SK-N-SH (cell line): ENCODE measurements around the gene GPAT3. TPM values are rescaled to one million over a fixed set of nuclear protein-coding genes. Genes with fewer than 3 reads are reported as not detected.

Experiments used
- CTCF ChIA-PET: fragments of 300-600, 350-600 bp; formaldehyde crosslinking; extraction: SDS; loops from one replicate; lab custom pipeline; 2021; lab: Yijun Ruan, JAX
- POLR2A ChIA-PET: fragments of 350-600 bp; sonication (Branson Sonifier 250); formaldehyde crosslinking; extraction: SDS; loops from one replicate; lab custom pipeline; 2020; ENCODE audit warnings: antibody characterized with exemption, inconsistent platforms; lab: Yijun Ruan, JAX
- DNase-seq: peaks from one replicate; pipeline ENCODE4 v3.0.0; 2012
- H2AFZ ChIP-seq: fragments of 200-600 bp; sonication (generic); 2 replicates; pipeline ENCODE4 v1.8.1; 2016; ENCODE audit warnings: antibody characterized with exemption, mild to moderate bottlenecking, low read depth
- H3F3A ChIP-seq: fragments of 200-600 bp; sonication (generic); replicated peaks from 2 replicates; pipeline ENCODE3; 2016; ENCODE audit warnings: antibody characterized with exemption, mild to moderate bottlenecking; ENCODE audit not compliant: insufficient read depth
- H3K27ac ChIP-seq, 2 experiments: fragments of 200-500 bp in 1 of 2; fragments of 200-600 bp in 1 of 2; sonication (Bioruptor generic) in 1 of 2; sonication (generic), shearing (Covaris generic) in 1 of 2; 2 replicates each; pipeline versions ENCODE4 v1.5.1 to v1.6.1; 2014 to 2016; ENCODE audit warnings: low read depth in 2 of 2, inconsistent platforms in 1 of 2, low read length in 1 of 2, mild to moderate bottlenecking in 1 of 2, mixed read lengths in 1 of 2
- H3K27me3 ChIP-seq: fragments of 200-600 bp; sonication (generic), shearing (Covaris generic); 2 replicates; pipeline ENCODE4 v1.6.1; 2016; ENCODE audit warnings: mixed run types; ENCODE audit not compliant: insufficient read depth
- H3K36me3 ChIP-seq, 2 experiments: fragments of 200-500 bp in 1 of 2; fragments of 200-600 bp in 1 of 2; sonication (Bioruptor generic) in 1 of 2; sonication (generic) in 1 of 2; replicated peaks in 1 of 2; 2 replicates each; pipeline versions ENCODE3 to v1.5.1; 2014 to 2016; ENCODE audit warnings: low read length in 1 of 2, mild to moderate bottlenecking in 1 of 2; ENCODE audit not compliant: insufficient read depth in 2 of 2, control insufficient read depth in 1 of 2
- H3K4me1 ChIP-seq, 2 experiments: fragments of 200-500 bp in 1 of 2; fragments of 200-600 bp in 1 of 2; sonication (Bioruptor generic) in 1 of 2; sonication (generic), shearing (Covaris generic) in 1 of 2; 2 replicates each; pipeline versions ENCODE4 v1.5.1 to v1.6.1; 2014 to 2016; ENCODE audit warnings: low read depth in 1 of 2, low read length in 1 of 2, mixed run types in 1 of 2; ENCODE audit not compliant: insufficient read depth in 2 of 2, control insufficient read depth in 1 of 2
- H3K4me2 ChIP-seq: fragments of 200-600 bp; sonication (generic), shearing (Covaris generic); 2 replicates; pipeline ENCODE4 v1.6.1; 2017; ENCODE audit warnings: mixed run types
- H3K4me3 ChIP-seq, 2 experiments: fragments of 200-500 bp in 1 of 2; fragments of 200-600 bp in 1 of 2; sonication (Bioruptor generic) in 1 of 2; sonication (generic), shearing (Covaris generic) in 1 of 2; 2 replicates each; pipeline versions ENCODE4 v1.5.1 to v1.8.1; 2014 to 2016; ENCODE audit warnings: low read depth in 2 of 2, inconsistent platforms in 1 of 2, low read length in 1 of 2, mild to moderate bottlenecking in 1 of 2, mixed read lengths in 1 of 2, moderate library complexity in 1 of 2
- H3K79me2 ChIP-seq: fragments of 200-600 bp; sonication (generic); 2 replicates; pipeline ENCODE4 v1.8.1; 2017; ENCODE audit warnings: mild to moderate bottlenecking; ENCODE audit not compliant: insufficient read depth
- H3K9ac ChIP-seq: fragments of 200-600 bp; sonication (generic); 2 replicates; pipeline ENCODE4 v1.6.1; 2017; ENCODE audit warnings: mixed run types
- H3K9me2 ChIP-seq: fragments of 200-600 bp; sonication (generic); 2 replicates; pipeline ENCODE4 v1.6.1; 2017; ENCODE audit warnings: mixed run types
- H3K9me3 ChIP-seq: fragments of 200-600 bp; sonication (generic); 2 replicates; pipeline ENCODE4 v1.6.1; 2017; ENCODE audit warnings: mixed run types, mild to moderate bottlenecking, moderate library complexity
- H4K20me1 ChIP-seq: fragments of 200-600 bp; sonication (generic); 2 replicates; pipeline ENCODE4 v1.6.1; 2017; ENCODE audit warnings: mild to moderate bottlenecking, mixed run types; ENCODE audit not compliant: insufficient read depth
- CHD2 ChIP-seq: fragments of 150-350 bp; IDR thresholded peaks from 2 replicates; pipeline ENCODE4 v1.6.1; 2018; ENCODE audit warnings: low read length; ENCODE audit not compliant: partially characterized antibody
- CTCF ChIP-seq: fragments of 200-600 bp; sonication (generic); IDR thresholded peaks from 2 replicates; pipeline ENCODE4 v1.6.1; 2017; ENCODE audit warnings: antibody characterized with exemption, mild to moderate bottlenecking, moderate library complexity
- ELF1 ChIP-seq: IDR thresholded peaks from 2 replicates; pipeline ENCODE4 v1.4.0; 2012
- EZH2phosphoT487 ChIP-seq: fragments of 200-600 bp; sonication (generic); IDR thresholded peaks from 2 replicates; pipeline ENCODE4 v1.6.1; 2017; ENCODE audit warnings: low read depth, mixed run types, mild to moderate bottlenecking, antibody characterized with exemption, moderate library complexity, borderline replicate concordance
- FOXJ3 ChIP-seq: sonication (generic); formaldehyde crosslinking; IDR thresholded peaks from 2 replicates; pipeline ENCODE4 v1.5.1; 2020; ENCODE audit warnings: mild to moderate bottlenecking, missing genetic modification reagents
- MEF2A ChIP-seq: IDR thresholded peaks from 2 replicates; pipeline ENCODE4 v1.4.0; 2012; ENCODE audit warnings: low read depth, borderline replicate concordance
- MXI1 ChIP-seq: IDR thresholded peaks from 2 replicates; pipeline ENCODE4 v1.6.1; 2012; ENCODE audit warnings: mild to moderate bottlenecking, low read depth, low read length, improper control_type of control experiment
- NRF1 ChIP-seq: IDR thresholded peaks from 2 replicates; pipeline ENCODE4 v1.6.1; 2012; ENCODE audit warnings: low read depth, mild to moderate bottlenecking, low read length
- PBX3 ChIP-seq: IDR thresholded peaks from 2 replicates; pipeline ENCODE4; 2012
- RAD21 ChIP-seq: IDR thresholded peaks from 2 replicates; pipeline ENCODE4 v1.6.1; 2012; ENCODE audit warnings: mild to moderate bottlenecking, low read length
- SIN3A ChIP-seq: IDR thresholded peaks from 2 replicates; pipeline ENCODE4 v1.6.1; 2012; ENCODE audit warnings: low read depth, mild to moderate bottlenecking, low read length, moderate library complexity, borderline replicate concordance
- TAF1 ChIP-seq: IDR thresholded peaks from 2 replicates; pipeline ENCODE4 v1.6.1; 2012; ENCODE audit warnings: low read depth, mild to moderate bottlenecking, low read length, moderate library complexity, borderline replicate concordance
- TCF12 ChIP-seq: IDR thresholded peaks from 2 replicates; pipeline ENCODE4 v1.4.0; 2012
- TEAD4 ChIP-seq: IDR thresholded peaks from 2 replicates; pipeline ENCODE4 v1.4.0; 2012; ENCODE audit warnings: mild to moderate bottlenecking, borderline replicate concordance; ENCODE audit not compliant: insufficient read depth
- YY1 ChIP-seq: IDR thresholded peaks from 2 replicates; pipeline ENCODE4 v1.4.0; 2012; ENCODE audit warnings: low read depth, mild to moderate bottlenecking
- ZBTB33 ChIP-seq: IDR thresholded peaks from 2 replicates; pipeline ENCODE4 v1.4.0; 2012; ENCODE audit warnings: low read depth, borderline replicate concordance
- WGBS: methylation state at CpG from one replicate; pipeline ENCODE4 v1.1.6; 2017; ENCODE audit warnings: low lambda C conversion rate; 5-methylcytosine and 5-hydroxymethylcytosine counted together
- polyA plus RNA-seq, 3 experiments: library from polyadenylated mRNA; depleted of rRNA; stranded (reverse); fragments of >200 nt; gene quantifications; 2 replicates each; pipeline ENCODE4 v1.2.3, GENCODE V29; 2012

The GPAT3 gene
- polyA plus RNA-seq, 1 of the 3 experiments (the other 2 are of a cell fraction) = 0.02 TPM

- no peak overlapping the region for H3K9ac ChIP-seq
- WGBS = 100% methylated on average over 1 of the region's 1 CpG
- no peaks in the 10 kb centered on the region for H3F3A ChIP-seq
- H2AFZ ChIP-seq = no peak overlapping the region
- no peaks in the 10 kb centered on the region for H3K9me2 ChIP-seq
- H3K27me3 ChIP-seq = peaks cover 5% of the 10 kb centered on the region; the same call in 1 of the 2 replicates
- no peaks in the 10 kb centered on the region for H3K36me3 ChIP-seq
- CTCF ChIA-PET = no interaction called here
- H3K27ac ChIP-seq = no peak overlapping the region
- POLR2A ChIA-PET = no interaction called here
- no peaks in the 10 kb centered on the region for H3K9me3 ChIP-seq
- DNase-seq = no peak
- no peaks in the 10 kb centered on the region for H3K79me2 ChIP-seq
- no peaks in the 10 kb centered on the region for H3K4me1 ChIP-seq
- H3K4me2 ChIP-seq = no peak overlapping the region
- H4K20me1 ChIP-seq = no peaks in the 10 kb centered on the region
- no peak overlapping the region for H3K4me3 ChIP-seq
- no peak for TF ChIP-seq SIN3A
- no peak for TF ChIP-seq ZBTB33
- no peak for TF ChIP-seq CHD2
- no peak for TF ChIP-seq MEF2A
- no peak for TF ChIP-seq CTCF
- no peak for TF ChIP-seq EZH2phosphoT487
- TF ChIP-seq YY1 = no peak
- TF ChIP-seq NRF1 = no peak
- TF ChIP-seq MXI1 = no peak
- no peak for TF ChIP-seq RAD21
- no peak for TF ChIP-seq TEAD4
Measured at GRCh38 chr4:83556816-83557215, 20.9 kb downstream of the GPAT3 start.

GRCh38 chr4:83558059-83558653, 22.2 kb downstream of the GPAT3 start:
- H3K27ac ChIP-seq = no peak overlapping the region
- H3K4me2 ChIP-seq = no peak overlapping the region
- no peaks in the 10 kb centered on the region for H4K20me1 ChIP-seq
- DNase-seq = no peak
- no peak for TF ChIP-seq TAF1
- no peak for TF ChIP-seq FOXJ3 (CRISPR knock-in tag)
- no peak for TF ChIP-seq PBX3
- no peak for TF ChIP-seq ELF1
- no peak for TF ChIP-seq CTCF
- no peak for TF ChIP-seq TCF12
- TF ChIP-seq RAD21 = no peak
- H3K9me3 ChIP-seq = no peaks in the 10 kb centered on the region
- ChIA-PET POLR2A (no interaction called here), CTCF (no interaction called here)
- H3F3A ChIP-seq = no peaks in the 10 kb centered on the region
- no peak overlapping the region for H3K9ac ChIP-seq
- no peaks in the 10 kb centered on the region for H3K4me1 ChIP-seq
- peaks cover 5% of the 10 kb centered on the region; the same call in 1 of the 2 replicates for H3K27me3 ChIP-seq
- no peaks in the 10 kb centered on the region for H3K79me2 ChIP-seq
- H3K36me3 ChIP-seq = no peaks in the 10 kb centered on the region
- WGBS = 34% methylated on average over 5 of the region's 5 CpGs
- no peak overlapping the region for H2AFZ ChIP-seq
- H3K4me3 ChIP-seq = no peak overlapping the region
- no peaks in the 10 kb centered on the region for H3K9me2 ChIP-seq
